Suprapubic skin (tissue), 3 donors: Measurements from ENCODE around the gene YWHAE.

Source experiments
- POLR2AphosphoS5 ChIP-seq, 3 donors: sonication (generic); formaldehyde crosslinking; IDR thresholded peaks; one replicate each; pipeline ENCODE4 v1.6.1; 2017; ENCODE audit warnings: antibody characterized with exemption in 3 of 3
- TF ChIP-seq, protein P1 (sequence below), 2 donors: fragments of 200-600 bp in 1 of 2; fragments of 450-650 bp in 1 of 2; sonication (generic) in 1 of 2; IDR thresholded peaks; one replicate each; pipeline ENCODE4 v1.5.1; 2016 to 2019; ENCODE audit warnings: antibody characterized with exemption in 2 of 2, mild to moderate bottlenecking in 1 of 2, moderate library complexity in 1 of 2

DNA sequence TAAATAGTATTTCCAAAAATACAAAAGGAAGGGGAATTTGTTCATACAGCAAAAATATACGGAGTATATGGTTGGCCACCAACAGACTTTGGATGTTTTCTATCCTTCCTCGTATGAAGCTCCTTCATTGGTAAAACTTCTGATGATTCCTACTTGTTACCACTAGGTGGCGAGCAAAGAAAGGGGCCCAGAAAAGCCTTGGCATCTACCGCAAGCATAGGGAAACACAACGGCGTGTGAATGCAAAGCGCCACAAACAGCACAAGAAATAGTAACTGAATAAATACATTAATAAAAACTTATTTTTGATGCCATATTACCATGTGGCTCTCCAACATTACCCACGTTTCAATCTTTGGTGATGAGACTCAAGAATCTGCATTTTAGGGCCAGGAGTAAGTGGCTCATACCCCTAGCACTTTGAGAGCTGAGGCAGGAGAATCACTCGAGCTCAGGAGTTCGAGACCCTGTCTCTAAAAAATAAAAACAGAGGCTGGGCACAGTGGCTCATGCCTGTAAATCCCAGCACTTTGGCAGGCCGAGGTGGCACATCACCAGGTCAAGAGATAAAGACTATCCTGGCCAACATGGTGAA, 34.5 kb downstream of the YWHAE start:
- TF ChIP-seq, protein P1, sequence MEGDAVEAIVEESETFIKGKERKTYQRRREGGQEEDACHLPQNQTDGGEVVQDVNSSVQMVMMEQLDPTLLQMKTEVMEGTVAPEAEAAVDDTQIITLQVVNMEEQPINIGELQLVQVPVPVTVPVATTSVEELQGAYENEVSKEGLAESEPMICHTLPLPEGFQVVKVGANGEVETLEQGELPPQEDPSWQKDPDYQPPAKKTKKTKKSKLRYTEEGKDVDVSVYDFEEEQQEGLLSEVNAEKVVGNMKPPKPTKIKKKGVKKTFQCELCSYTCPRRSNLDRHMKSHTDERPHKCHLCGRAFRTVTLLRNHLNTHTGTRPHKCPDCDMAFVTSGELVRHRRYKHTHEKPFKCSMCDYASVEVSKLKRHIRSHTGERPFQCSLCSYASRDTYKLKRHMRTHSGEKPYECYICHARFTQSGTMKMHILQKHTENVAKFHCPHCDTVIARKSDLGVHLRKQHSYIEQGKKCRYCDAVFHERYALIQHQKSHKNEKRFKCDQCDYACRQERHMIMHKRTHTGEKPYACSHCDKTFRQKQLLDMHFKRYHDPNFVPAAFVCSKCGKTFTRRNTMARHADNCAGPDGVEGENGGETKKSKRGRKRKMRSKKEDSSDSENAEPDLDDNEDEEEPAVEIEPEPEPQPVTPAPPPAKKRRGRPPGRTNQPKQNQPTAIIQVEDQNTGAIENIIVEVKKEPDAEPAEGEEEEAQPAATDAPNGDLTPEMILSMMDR (IDR thresholded peaks at IDR 0.05), result peak; percentile 78 to 84
- TF ChIP-seq POLR2AphosphoS5 (IDR thresholded peaks at IDR 0.05), result peak in 1 of 3 donors; percentile 23
